ENCODE data around the gene SHB. TPM values are rescaled to one million over a fixed set of nuclear protein-coding genes. Genes with fewer than 3 reads are reported as not detected.
"Not testable (repeated sequence)": the region's sequence is repeated elsewhere in the genome, so short reads cannot be mapped to it uniquely, and the experiment has no call there.

SHB gene
- total and polyA plus RNA-seq, 8 donors, result 16.1 to 26.8 (median 21.9) TPM

DNA sequence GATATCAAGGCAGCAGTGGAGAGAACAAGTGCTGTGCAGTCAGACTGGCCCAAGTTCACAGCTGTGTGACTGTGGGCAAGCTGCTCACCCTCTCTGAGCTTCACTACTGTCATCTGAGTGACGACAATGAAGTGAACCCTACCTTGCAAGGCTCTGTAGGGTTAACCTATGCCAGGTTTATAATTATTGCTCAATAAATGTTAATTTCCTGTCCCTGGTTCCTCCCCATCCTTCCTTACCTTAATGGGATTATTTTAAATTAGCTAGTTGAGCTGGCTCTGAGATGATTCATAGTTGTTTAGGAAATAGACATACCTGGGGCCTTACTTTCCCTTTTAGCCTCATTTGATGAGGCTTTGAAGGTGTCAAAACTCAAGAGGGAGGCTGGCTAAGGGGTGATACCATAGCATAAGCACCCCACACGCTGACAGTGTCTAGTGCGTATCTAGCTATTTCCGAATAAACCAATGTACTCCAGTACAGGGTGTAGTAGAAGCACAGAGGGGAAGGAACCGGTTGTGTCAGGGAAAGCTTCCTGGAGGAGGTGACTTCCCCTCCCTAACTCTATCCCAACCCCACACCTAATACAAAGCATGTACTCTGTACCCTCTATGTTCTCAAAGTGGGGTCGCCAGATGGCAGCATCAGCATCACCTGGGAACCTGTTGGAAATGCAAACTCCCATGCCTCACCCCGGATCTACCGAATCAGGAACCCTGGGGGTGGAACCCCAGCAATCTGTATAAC lies 101.8 kb downstream of the SHB start:
- ATAC-seq (no peak), DNase-seq (no peak)
- TF ChIP-seq, protein P1, sequence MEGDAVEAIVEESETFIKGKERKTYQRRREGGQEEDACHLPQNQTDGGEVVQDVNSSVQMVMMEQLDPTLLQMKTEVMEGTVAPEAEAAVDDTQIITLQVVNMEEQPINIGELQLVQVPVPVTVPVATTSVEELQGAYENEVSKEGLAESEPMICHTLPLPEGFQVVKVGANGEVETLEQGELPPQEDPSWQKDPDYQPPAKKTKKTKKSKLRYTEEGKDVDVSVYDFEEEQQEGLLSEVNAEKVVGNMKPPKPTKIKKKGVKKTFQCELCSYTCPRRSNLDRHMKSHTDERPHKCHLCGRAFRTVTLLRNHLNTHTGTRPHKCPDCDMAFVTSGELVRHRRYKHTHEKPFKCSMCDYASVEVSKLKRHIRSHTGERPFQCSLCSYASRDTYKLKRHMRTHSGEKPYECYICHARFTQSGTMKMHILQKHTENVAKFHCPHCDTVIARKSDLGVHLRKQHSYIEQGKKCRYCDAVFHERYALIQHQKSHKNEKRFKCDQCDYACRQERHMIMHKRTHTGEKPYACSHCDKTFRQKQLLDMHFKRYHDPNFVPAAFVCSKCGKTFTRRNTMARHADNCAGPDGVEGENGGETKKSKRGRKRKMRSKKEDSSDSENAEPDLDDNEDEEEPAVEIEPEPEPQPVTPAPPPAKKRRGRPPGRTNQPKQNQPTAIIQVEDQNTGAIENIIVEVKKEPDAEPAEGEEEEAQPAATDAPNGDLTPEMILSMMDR (IDR thresholded peaks at IDR 0.05), result no peak
- Histone ChIP-seq H3K4me3 (no peak overlapping the region), H3K4me1 (peaks cover 23 to 61% of the 10 kb centered on the region in 2 donors), H3K27ac (peak overlapping the region; percentile 52 to 83), H3K27me3 (no peaks in the 10 kb centered on the region), H3K36me3 (peaks cover 0 to 4% of the 10 kb centered on the region in 2 donors), H3K9me3 (no peaks in the 10 kb centered on the region)
- intact Hi-C loops (cut with DNase I), result no loop called here

DNA sequence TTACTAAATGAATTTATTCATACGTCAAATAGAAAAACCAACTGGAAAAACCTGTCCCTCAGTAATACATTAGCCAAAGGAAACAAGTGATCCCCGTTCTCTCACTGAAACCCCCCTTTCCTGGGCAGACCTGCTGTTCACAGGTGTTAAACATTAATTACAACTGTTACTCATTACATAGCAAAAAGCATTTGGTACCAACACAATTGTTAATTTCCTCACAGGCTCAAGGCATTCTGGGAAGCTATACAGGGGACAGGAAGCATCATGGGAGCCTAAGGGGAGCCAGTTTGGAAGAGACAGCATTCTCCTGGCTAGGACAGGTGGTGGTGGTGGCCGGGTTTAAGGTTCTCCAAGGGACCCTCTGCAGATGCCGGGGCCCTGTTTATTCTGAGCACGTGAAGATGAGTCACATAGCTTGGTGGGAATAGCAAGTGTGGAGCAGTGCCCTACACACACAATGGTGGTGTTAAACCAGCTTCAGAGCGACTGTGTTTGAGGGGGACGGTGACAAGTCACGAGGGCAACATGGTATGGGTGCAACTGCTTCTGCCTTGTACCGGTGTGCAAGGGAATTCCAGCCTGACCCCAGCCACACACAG lies 102.5 kb downstream of the SHB start:
- Histone ChIP-seq H3K36me3 (peaks cover 0 to 4% of the 10 kb centered on the region in 2 donors), H3K9me3 (no peaks in the 10 kb centered on the region), H3K4me3 (no peak overlapping the region), H3K4me1 (peaks cover 23 to 64% of the 10 kb centered on the region in 2 donors), H3K27ac (peak overlapping the region; percentile 52 to 83), H3K27me3 (no peaks in the 10 kb centered on the region)
- intact Hi-C loops (cut with DNase I), result no loop called here
- peak in 1 of 4 donors; percentile 83 for DNase-seq
- TF ChIP-seq, protein P1 (IDR thresholded peaks at IDR 0.05), result no peak
- ATAC-seq, result peak; percentile 29

DNA sequence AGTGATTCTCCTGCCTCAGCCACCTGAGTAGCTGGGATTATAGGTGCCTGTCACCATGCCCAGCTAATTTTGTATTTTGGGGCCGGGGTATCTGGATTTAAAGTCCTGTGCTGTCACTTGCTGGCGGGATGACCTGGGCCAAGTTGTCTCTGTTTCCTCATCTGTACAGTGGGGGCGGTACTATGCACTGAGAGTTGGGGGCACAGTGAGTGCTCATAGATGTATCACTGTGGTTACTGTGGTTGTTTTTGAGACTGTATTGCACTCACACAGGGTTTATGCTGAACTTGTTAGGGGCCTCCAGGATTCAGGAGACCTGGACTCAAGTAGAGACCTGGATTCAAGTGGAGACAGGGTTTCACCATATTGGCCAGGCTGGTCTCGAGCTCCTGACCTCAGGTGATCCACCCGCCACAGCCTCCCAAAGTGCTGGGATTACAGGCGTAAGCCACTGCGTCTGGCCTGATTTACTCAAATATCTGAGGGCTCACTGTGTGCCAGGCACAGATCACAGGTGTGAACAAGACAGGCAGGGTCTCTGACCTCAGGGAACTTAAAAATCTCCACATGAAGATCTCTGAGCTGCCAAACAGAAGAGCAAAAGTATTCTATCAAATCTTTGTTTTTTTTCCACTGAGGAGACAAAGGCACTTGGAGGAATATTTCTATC lies 103.2 kb downstream of the SHB start:
- H3K27me3 ChIP-seq; ATAC-seq; DNase-seq; intact Hi-C loops (cut with DNase I); H3K36me3 ChIP-seq; H3K4me3 ChIP-seq; H3K9me3 ChIP-seq: not testable (repeated sequence)
- peaks cover 23 to 70% of the 10 kb centered on the region in 2 donors for H3K4me1 ChIP-seq
- H3K27ac ChIP-seq, result peak overlapping the region; percentile 52 to 83

DNA sequence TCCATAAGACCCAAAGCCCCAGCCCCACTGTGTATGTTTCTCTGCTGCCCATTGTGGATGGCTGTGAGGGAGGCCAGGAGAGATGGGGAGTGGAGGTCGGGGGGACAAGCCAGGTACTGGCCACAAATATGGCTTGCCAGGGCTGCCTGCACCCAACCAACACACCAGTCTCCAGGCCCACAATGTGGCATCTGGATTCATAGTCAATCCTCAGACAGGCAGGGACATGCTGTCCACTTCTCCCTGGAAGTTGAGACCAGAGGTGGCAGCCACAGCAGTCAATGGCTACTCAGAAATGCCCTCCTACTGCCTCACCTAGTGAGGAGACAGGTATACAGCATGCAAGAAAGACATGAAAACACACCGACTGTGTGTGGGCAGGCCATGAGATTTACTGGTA lies 103.9 kb downstream of the SHB start:
- ATAC-seq (no peak), DNase-seq (no peak)
- intact Hi-C loops (cut with DNase I), result no loop called here
- H3K27me3 ChIP-seq, result no peaks in the 10 kb centered on the region
- peaks cover 23 to 70% of the 10 kb centered on the region in 2 donors for H3K4me1 ChIP-seq
- TF ChIP-seq, protein P1 (IDR thresholded peaks at IDR 0.05), result no peak
- H3K27ac ChIP-seq, result peak overlapping the region; percentile 52 to 83
- no peaks in the 10 kb centered on the region for H3K36me3 ChIP-seq
- no peak overlapping the region for H3K4me3 ChIP-seq
- no peaks in the 10 kb centered on the region for H3K9me3 ChIP-seq

DNA sequence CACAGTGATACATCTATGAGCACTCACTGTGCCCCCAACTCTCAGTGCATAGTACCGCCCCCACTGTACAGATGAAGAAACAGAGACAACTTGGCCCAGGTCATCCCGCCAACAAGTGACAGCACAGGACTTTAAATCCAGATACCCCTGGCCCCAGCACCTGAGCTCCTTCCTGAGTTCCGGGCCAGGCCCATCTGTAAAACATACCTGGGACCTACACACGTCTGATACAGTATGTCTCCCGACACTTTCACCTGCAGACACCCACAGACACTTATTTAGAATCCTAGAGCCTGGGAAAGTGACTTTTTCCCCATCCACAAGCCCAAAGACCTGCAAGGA lies 104.3 kb downstream of the SHB start:
- Histone ChIP-seq H3K4me1 (peaks cover 23 to 68% of the 10 kb centered on the region in 2 donors), H3K4me3 (no peak overlapping the region), H3K27ac (peak overlapping the region; percentile 52 to 83), H3K36me3 (no peaks in the 10 kb centered on the region), H3K27me3 (no peaks in the 10 kb centered on the region), H3K9me3 (no peaks in the 10 kb centered on the region)
- intact Hi-C loops (cut with DNase I), result no loop called here
- DNase-seq (no peak), ATAC-seq (no peak)
- TF ChIP-seq, protein P1 (IDR thresholded peaks at IDR 0.05), result no peak

Data from left lung (tissue), 10 donors.